ENCODE measurements around the gene UBE2L3. TPM values are rescaled to one million over a fixed set of nuclear protein-coding genes. Genes with fewer than 3 reads are reported as not detected.
"Not testable (repeated sequence)": the region's sequence is repeated elsewhere in the genome, so short reads cannot be mapped to it uniquely, and the experiment has no call there.

Gene UBE2L3
- total and polyA plus RNA-seq, 2 donors (not counting 1 experiment from before 2014, with no cell fraction given), result 13.5 to 30.9 TPM

- H3K4me1 ChIP-seq (ENCODE audit: control insufficient read depth in 2 of 2, insufficient read depth in 2 of 2, low read length in 2 of 2); H3K27me3 Mint-ChIP-seq; POLR2A ChIA-PET; H3K27ac ChIP-seq (ENCODE audit: low read length in 2 of 2); intact Hi-C loops (cut with micrococcal nuclease); DNase-seq; H3K9me3 ChIP-seq (ENCODE audit: control extremely low read depth in 1 of 3, control insufficient read depth in 2 of 3, insufficient read depth in 1 of 3, low read length in 2 of 3); H3K9me3 Mint-ChIP-seq (ENCODE audit: insufficient read depth); H3K9ac ChIP-seq (ENCODE audit: low read length); H3K27me3 ChIP-seq (replicated peaks in 1 of 4; ENCODE audit: control extremely low read depth in 1 of 4, control insufficient read depth in 3 of 4, insufficient read depth in 4 of 4, low read length in 3 of 4); H3K4me2 ChIP-seq (replicated peaks; ENCODE audit: low read depth, low read length, poor library complexity, severe bottlenecking); H3K4me3 Mint-ChIP-seq; H3K4me3 ChIP-seq (ENCODE audit: control extremely low read depth in 1 of 5, extremely low read depth in 1 of 5, insufficient read depth in 1 of 5, low read depth in 2 of 5, low read length in 4 of 5); H3K36me3 ChIP-seq (replicated peaks in 1 of 2; ENCODE audit: control extremely low read depth in 1 of 2, control insufficient read depth in 1 of 2, extremely low read depth in 1 of 2, insufficient read depth in 2 of 2, low read length in 1 of 2); H4K20me1 ChIP-seq (ENCODE audit: control insufficient read depth, insufficient read depth, low read length, poor library complexity, severe bottlenecking); H3K4me1 Mint-ChIP-seq; H3K79me2 ChIP-seq (ENCODE audit: control insufficient read depth, insufficient read depth, low read length); CTCF ChIA-PET; H2AFZ ChIP-seq (ENCODE audit: insufficient read depth, low read depth, low read length, poor library complexity, severe bottlenecking); ATAC-seq (ENCODE audit: low read depth); H3K27ac Mint-ChIP-seq: not testable (repeated sequence)
- WGBS (ENCODE audit: insufficient coverage), result no CpG with 5 or more reads among the region's 3 CpGs
Observed at GRCh38 chr22:21560657-21561056, 6.9 kb upstream of the UBE2L3 start.

DNA sequence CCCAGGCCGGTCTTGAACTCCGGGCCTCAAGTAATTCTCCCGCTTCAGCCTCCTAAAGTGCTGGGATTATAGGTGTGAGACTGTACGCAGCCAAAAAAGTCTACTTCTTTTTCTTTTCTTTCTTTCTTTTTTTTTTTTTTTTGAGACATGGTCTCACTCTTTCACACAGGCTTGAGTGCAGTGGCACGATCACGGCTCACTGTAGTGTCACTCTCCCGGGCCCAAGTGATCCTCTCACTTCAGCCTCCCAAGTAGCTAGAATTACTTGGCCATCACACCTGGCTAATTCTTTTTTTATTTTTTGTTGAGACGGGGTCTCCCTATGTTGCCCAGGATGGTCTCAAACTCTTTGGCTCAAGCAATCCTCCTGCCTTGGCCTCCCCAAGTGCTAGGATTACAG, 3.6 kb upstream of the UBE2L3 start:
- Histone ChIP-seq H3K9me3 (ENCODE audit: control extremely low read depth in 1 of 3, control insufficient read depth in 2 of 3, insufficient read depth in 1 of 3, low read length in 2 of 3) (no peaks in the 10 kb centered on the region), H3K4me1 (ENCODE audit: control insufficient read depth in 2 of 2, insufficient read depth in 2 of 2, low read length in 2 of 2) (peaks cover 7 to 16% of the 10 kb centered on the region in 2 donors), H3K79me2 (ENCODE audit: control insufficient read depth, insufficient read depth, low read length) (peaks cover 21% of the 10 kb centered on the region), H3K27me3 (replicated peaks in 1 of 4; ENCODE audit: control extremely low read depth in 1 of 4, control insufficient read depth in 3 of 4, insufficient read depth in 4 of 4, low read length in 3 of 4) (no peaks in the 10 kb centered on the region), H2AFZ (ENCODE audit: insufficient read depth, low read depth, low read length, poor library complexity, severe bottlenecking) (no peak overlapping the region), H4K20me1 (ENCODE audit: control insufficient read depth, insufficient read depth, low read length, poor library complexity, severe bottlenecking) (peaks cover 10% of the 10 kb centered on the region), H3K27ac (ENCODE audit: low read length in 2 of 2) (no peak overlapping the region), H3K9ac (ENCODE audit: low read length) (no peak overlapping the region), H3K4me2 (replicated peaks; ENCODE audit: low read depth, low read length, poor library complexity, severe bottlenecking) (no peak overlapping the region), H3K36me3 (replicated peaks in 1 of 2; ENCODE audit: control extremely low read depth in 1 of 2, control insufficient read depth in 1 of 2, extremely low read depth in 1 of 2, insufficient read depth in 2 of 2, low read length in 1 of 2) (no peaks in the 10 kb centered on the region), H3K4me3 (ENCODE audit: control extremely low read depth in 1 of 5, extremely low read depth in 1 of 5, insufficient read depth in 1 of 5, low read depth in 2 of 5, low read length in 4 of 5) (no peak overlapping the region)
- POLR2A ChIA-PET, result no interaction called here
- CTCF ChIA-PET, result interaction anchor here (1.6 kb wide), 1 partner anchor 67 kb away, joined by 5 read pairs; no protein-coding TSS in a partner anchor
- Mint-ChIP-seq H3K4me3 (no peak overlapping the region), H3K27me3 (no peaks in the 10 kb centered on the region), H3K4me1 (peaks cover 11% of the 10 kb centered on the region), H3K9me3 (ENCODE audit: insufficient read depth) (no peaks in the 10 kb centered on the region), H3K27ac (no peak overlapping the region)
- no peak for ATAC-seq (ENCODE audit: low read depth)
- no peak for DNase-seq
- intact Hi-C loops (cut with micrococcal nuclease), result no loop called here
- TF ChIP-seq EZH2 (IDR thresholded peaks at IDR 0.05; ENCODE audit: borderline replicate concordance, insufficient read depth, low read depth, low read length, poor library complexity, severe bottlenecking) (no peak), CTCF (IDR thresholded peaks at IDR 0.05) (no peak)
- 86% methylated on average over 4 of the region's 8 CpGs for WGBS (ENCODE audit: insufficient coverage)
